MM.1S (cell line): ENCODE measurements around the gene TNPO2.

ENCODE experiments used
- CTCF ChIP-seq: fragments of 300-600 bp; sonication (generic); IDR thresholded peaks from 2 replicates; pipeline ENCODE4 v1.5.1; 2016; ENCODE audit warnings: antibody characterized with exemption, low read length, mixed read lengths
- EZH2 ChIP-seq: fragments of 300-600 bp; sonication (generic); optimal IDR thresholded peaks from 2 replicates; pipeline ENCODE3; 2017; ENCODE audit warnings: low read depth, mild to moderate bottlenecking, antibody characterized with exemption, low read length, mixed read lengths

DNA sequence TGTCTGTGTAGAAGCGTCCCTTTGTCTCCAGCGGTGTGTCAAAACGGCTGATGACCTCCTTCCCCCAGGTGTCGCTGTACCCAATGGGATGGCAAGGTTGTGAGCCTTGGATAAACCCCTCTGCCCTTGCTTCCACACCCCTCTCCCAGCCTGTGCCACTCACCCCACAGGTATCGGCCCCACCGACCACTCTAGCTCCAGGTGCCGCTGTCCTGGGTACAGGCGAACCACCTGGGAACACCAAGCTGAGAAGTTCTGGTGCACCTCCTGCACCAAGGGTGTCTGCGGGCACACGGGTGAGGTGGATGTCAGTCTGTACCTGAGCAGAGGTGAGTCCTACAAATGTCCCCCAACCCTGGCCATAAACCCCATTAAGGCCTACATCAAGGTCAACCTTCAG lies 73.8 kb downstream of the TNPO2 start:
- no peak for TF ChIP-seq CTCF
- TF ChIP-seq EZH2 = no peak
